Measurements from ENCODE around the gene NFIA.

DNA sequence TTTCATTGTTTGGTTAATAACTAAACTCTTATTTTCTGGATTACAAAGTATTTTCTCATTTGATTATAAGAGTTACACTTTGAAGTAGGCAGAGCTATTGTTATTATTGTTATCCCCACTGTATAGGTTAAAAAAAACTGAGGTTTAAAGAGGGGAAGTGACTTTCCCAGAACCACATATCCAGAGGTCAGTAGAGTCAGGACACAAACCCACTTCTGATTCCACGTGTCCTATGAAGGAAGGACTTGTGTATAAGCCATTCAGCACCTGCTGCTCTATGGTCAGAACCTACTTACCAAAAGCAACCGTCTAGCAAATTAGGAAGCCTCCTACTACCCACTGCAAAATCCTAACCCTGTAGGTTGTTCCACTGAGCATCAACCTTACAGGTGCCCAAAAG lies 351.3 kb downstream of the NFIA start:
- TF ChIP-seq TCF12 (IDR thresholded peaks at IDR 0.05), result no peak
- TF ChIP-seq TCF12 (CRISPR knock-in tag; IDR thresholded peaks at IDR 0.05), result no peak
- no peak for TF ChIP-seq CEBPB (IDR thresholded peaks at IDR 0.05; ENCODE audit: borderline replicate concordance, low read depth, low read length)
- TF ChIP-seq HMG20A (CRISPR knock-in tag; IDR thresholded peaks at IDR 0.05; ENCODE audit: borderline replicate concordance), result no peak
- TF ChIP-seq PHF8 (CRISPR knock-in tag; IDR thresholded peaks at IDR 0.05), result no peak
- no peak for TF ChIP-seq NR3C1 (CRISPR knock-in tag; IDR thresholded peaks at IDR 0.05)
- no peak for TF ChIP-seq ARID2 (CRISPR knock-in tag; IDR thresholded peaks at IDR 0.05; ENCODE audit: borderline replicate concordance)
- TF ChIP-seq, protein P1, sequence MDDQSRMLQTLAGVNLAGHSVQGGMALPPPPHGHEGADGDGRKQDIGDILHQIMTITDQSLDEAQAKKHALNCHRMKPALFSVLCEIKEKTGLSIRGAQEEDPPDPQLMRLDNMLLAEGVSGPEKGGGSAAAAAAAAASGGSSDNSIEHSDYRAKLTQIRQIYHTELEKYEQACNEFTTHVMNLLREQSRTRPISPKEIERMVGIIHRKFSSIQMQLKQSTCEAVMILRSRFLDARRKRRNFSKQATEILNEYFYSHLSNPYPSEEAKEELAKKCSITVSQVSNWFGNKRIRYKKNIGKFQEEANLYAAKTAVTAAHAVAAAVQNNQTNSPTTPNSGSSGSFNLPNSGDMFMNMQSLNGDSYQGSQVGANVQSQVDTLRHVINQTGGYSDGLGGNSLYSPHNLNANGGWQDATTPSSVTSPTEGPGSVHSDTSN (CRISPR knock-in tag; IDR thresholded peaks at IDR 0.05; ENCODE audit: borderline replicate concordance), result no peak
- TF ChIP-seq CREB1 (IDR thresholded peaks at IDR 0.05), result no peak
- no peak for TF ChIP-seq CREB1 (CRISPR knock-in tag; IDR thresholded peaks at IDR 0.05)
